ENCODE data around the gene CELF2.

DNA sequence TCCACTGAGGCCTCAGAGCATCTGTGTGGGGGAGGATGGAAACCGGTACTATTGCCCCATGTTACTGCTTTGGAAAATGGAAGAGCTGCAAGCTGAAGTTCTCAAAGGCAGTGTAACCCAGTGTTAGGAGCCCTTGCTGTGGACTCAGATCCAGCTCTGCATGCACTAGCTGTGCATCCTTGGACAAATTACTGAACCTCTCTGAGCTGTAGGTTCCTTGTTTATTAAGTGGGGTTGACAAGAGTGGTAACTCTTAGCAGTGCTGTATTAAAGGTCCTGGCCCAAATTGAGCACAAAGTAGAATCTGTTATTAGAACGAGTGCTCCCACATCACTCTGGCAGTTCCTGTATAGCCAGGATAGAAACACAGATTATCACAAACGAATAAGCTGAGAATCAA, 359.6 kb downstream of the CELF2 start:
- no peak for TF ChIP-seq CTCF (conservative IDR thresholded peaks at IDR 0.05)
- TF ChIP-seq ZFX (IDR thresholded peaks at IDR 0.05) = no peak
